ENCODE results near the gene BARX2. TPM values are rescaled to one million over a fixed set of nuclear protein-coding genes. Genes with fewer than 3 reads are reported as not detected.

BARX2 gene
- total and polyA plus RNA-seq, 2 donors from 2014 or later = 5.2 to 6.9 TPM

DNA sequence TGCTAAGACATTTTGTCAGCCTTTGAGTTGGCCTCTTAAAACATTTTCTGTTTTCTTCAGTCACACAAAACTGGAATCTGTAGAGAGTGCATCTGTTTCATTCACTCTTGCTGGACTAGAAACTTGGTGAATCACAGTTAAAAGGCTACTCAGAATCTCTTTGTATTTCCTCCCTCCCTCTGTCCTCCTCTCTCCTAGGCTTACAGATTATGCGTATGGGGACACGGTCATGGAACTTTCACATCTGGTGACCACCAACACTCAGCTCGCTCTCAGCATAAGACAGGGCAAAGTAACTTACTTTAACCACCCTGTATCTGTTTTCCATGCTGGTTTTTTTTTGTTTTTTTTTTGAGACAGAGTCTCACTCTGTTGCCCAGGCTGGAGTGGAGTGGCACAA lies 50.4 kb downstream of the BARX2 start:
- Histone ChIP-seq H3K36me3 (ENCODE audit: control insufficient read depth in 2 of 3, insufficient read depth in 3 of 3, low read length in 3 of 3) (no peaks in the 10 kb centered on the region), H3K4me1 (ENCODE audit: control insufficient read depth in 2 of 3, insufficient read depth in 2 of 3, low read depth in 1 of 3, low read length in 3 of 3) (peaks cover 0 to 8% (median 8%) of the 10 kb centered on the region in 3 donors), H3K27ac (ENCODE audit: low read depth in 2 of 2, low read length in 2 of 2) (no peak overlapping the region), H3K27me3 (ENCODE audit: control insufficient read depth, insufficient read depth, low read length) (no peaks in the 10 kb centered on the region), H3K4me3 (ENCODE audit: low read length in 3 of 3) (no peak overlapping the region), H3K9me3 (ENCODE audit: control insufficient read depth in 2 of 3, insufficient read depth in 1 of 3, low read length in 3 of 3) (peaks cover 0 to 1% (median 0%) of the 10 kb centered on the region in 3 donors), H3K9ac (ENCODE audit: low read length in 3 of 3) (no peak overlapping the region)
- TF ChIP-seq CTCF (IDR thresholded peaks at IDR 0.05; ENCODE audit: borderline replicate concordance, extremely low read depth, insufficient read depth) = no peak
- DNase-seq (no peak), FAIRE-seq (no peak)
- intact Hi-C loops (cut with DNase I) = no loop called here

GRCh38 chr11:129426776-129427175 lies 51.1 kb downstream of the BARX2 start:
- Histone ChIP-seq H3K9ac (ENCODE audit: low read length in 3 of 3) (no peak overlapping the region), H3K4me3 (ENCODE audit: low read length in 3 of 3) (no peak overlapping the region), H3K4me1 (ENCODE audit: control insufficient read depth in 2 of 3, insufficient read depth in 2 of 3, low read depth in 1 of 3, low read length in 3 of 3) (peaks cover 0 to 8% (median 8%) of the 10 kb centered on the region in 3 donors), H3K9me3 (ENCODE audit: control insufficient read depth in 2 of 3, insufficient read depth in 1 of 3, low read length in 3 of 3) (peaks cover 0 to 6% (median 3%) of the 10 kb centered on the region in 3 donors), H3K27ac (ENCODE audit: low read depth in 2 of 2, low read length in 2 of 2) (no peak overlapping the region), H3K27me3 (ENCODE audit: control insufficient read depth, insufficient read depth, low read length) (no peaks in the 10 kb centered on the region), H3K36me3 (ENCODE audit: control insufficient read depth in 2 of 3, insufficient read depth in 3 of 3, low read length in 3 of 3) (no peaks in the 10 kb centered on the region)
- FAIRE-seq (no peak), DNase-seq (no peak)
- no peak for TF ChIP-seq CTCF (IDR thresholded peaks at IDR 0.05; ENCODE audit: borderline replicate concordance, extremely low read depth, insufficient read depth)
- intact Hi-C loops (cut with DNase I) = no loop called here

DNA sequence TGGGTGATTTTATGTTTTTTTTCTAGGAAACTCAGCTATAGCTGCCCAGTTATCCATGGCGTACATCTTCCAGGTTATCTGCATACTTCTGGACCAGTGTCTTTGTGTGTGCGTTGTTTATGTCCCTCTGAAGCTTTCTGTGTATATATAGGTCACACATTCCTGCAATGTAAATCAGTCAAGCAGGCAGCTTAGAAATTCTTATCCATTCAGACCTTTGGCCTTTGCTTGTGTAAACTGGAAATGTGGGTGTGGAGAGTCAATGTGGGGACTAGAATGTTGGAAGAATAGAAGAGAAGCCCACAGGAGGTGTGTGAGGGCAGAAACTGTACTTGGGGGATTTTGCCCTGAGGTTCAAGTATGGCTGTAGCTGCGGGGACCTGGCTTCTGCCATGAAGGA lies 51.7 kb downstream of the BARX2 start:
- intact Hi-C loops (cut with DNase I) = no loop called here
- Histone ChIP-seq H3K27ac (ENCODE audit: low read depth in 2 of 2, low read length in 2 of 2) (no peak overlapping the region), H3K9ac (ENCODE audit: low read length in 3 of 3) (no peak overlapping the region), H3K4me1 (ENCODE audit: control insufficient read depth in 2 of 3, insufficient read depth in 2 of 3, low read depth in 1 of 3, low read length in 3 of 3) (peaks cover 0 to 8% (median 8%) of the 10 kb centered on the region in 3 donors), H3K4me3 (ENCODE audit: low read length in 3 of 3) (no peak overlapping the region), H3K36me3 (ENCODE audit: control insufficient read depth in 2 of 3, insufficient read depth in 3 of 3, low read length in 3 of 3) (no peaks in the 10 kb centered on the region), H3K27me3 (ENCODE audit: control insufficient read depth, insufficient read depth, low read length) (no peaks in the 10 kb centered on the region), H3K9me3 (ENCODE audit: control insufficient read depth in 2 of 3, insufficient read depth in 1 of 3, low read length in 3 of 3) (peaks cover 0 to 6% (median 3%) of the 10 kb centered on the region in 3 donors)
- TF ChIP-seq CTCF (IDR thresholded peaks at IDR 0.05; ENCODE audit: borderline replicate concordance, extremely low read depth, insufficient read depth) = no peak
- FAIRE-seq (no peak), DNase-seq (peak in 2 of 5 donors; percentile 25 to 45)
